Peyer's patch (tissue), 4 donors: ENCODE data around the gene NACC2. TPM values are rescaled to one million over a fixed set of nuclear protein-coding genes. Genes with fewer than 3 reads are reported as not detected.
A peak's percentile ranks its signal among the peaks of the same experiment; 100 is the strongest.

Experiments
- DNase-seq, 3 donors: peaks; one replicate each; pipeline ENCODE4 v3.0.0-alpha.2; 2017 to 2019
- H3K27ac ChIP-seq, 4 donors: fragments of 200-600 bp; sonication (generic); one replicate each; pipeline ENCODE4 v1.5.1; 2016 to 2019
- H3K27me3 ChIP-seq, 2 donors: fragments of 200-600 bp; sonication (generic); one replicate each; pipeline ENCODE4 v1.5.1; 2019
- H3K36me3 ChIP-seq, 3 donors: fragments of 200-600 bp; sonication (generic); one replicate each; pipeline ENCODE4 v1.5.1; 2016 to 2019
- H3K4me1 ChIP-seq, 4 donors: fragments of 200-600 bp; sonication (generic); one replicate each; pipeline ENCODE4 v1.5.1; 2016 to 2019
- H3K4me3 ChIP-seq, 4 donors: fragments of 200-600 bp; sonication (generic); 1 replicate in 3 of 4; 2 replicates in 1 of 4; pipeline ENCODE4 v1.5.1; 2016 to 2019; ENCODE audit warnings: mild to moderate bottlenecking in 1 of 4
- H3K9me3 ChIP-seq, 4 donors: fragments of 200-600 bp; sonication (generic); one replicate each; pipeline ENCODE4 v1.5.1; 2016 to 2019; ENCODE audit warnings: mild to moderate bottlenecking in 1 of 4
- POLR2A ChIP-seq, 2 donors: fragments of 450-650 bp; IDR thresholded peaks; one replicate each; pipeline ENCODE4 v1.5.1; 2017; ENCODE audit warnings: antibody characterized with exemption in 2 of 2, mild to moderate bottlenecking in 2 of 2, moderate library complexity in 2 of 2
- total RNA-seq, 4 donors: library from RNA; depleted of rRNA; stranded (reverse); fragments of >200 nt; gene quantifications; one replicate each; pipeline ENCODE4 v1.1.0, GENCODE V29; 2016
- TF ChIP-seq, protein P1 (sequence below), 6 experiments: fragments of 450-650 bp in 4 of 6; fragments of 200-600 bp in 2 of 6; sonication (generic) in 1 of 6; IDR thresholded peaks; one replicate each; pipeline ENCODE4 v1.5.1; 2017 to 2019; ENCODE audit warnings: antibody characterized with exemption in 6 of 6, mild to moderate bottlenecking in 3 of 6, moderate library complexity in 1 of 6

NACC2 gene
- total RNA-seq, 4 donors from 2014 or later = 8.3 to 24.3 (median 23.1) TPM

DNA sequence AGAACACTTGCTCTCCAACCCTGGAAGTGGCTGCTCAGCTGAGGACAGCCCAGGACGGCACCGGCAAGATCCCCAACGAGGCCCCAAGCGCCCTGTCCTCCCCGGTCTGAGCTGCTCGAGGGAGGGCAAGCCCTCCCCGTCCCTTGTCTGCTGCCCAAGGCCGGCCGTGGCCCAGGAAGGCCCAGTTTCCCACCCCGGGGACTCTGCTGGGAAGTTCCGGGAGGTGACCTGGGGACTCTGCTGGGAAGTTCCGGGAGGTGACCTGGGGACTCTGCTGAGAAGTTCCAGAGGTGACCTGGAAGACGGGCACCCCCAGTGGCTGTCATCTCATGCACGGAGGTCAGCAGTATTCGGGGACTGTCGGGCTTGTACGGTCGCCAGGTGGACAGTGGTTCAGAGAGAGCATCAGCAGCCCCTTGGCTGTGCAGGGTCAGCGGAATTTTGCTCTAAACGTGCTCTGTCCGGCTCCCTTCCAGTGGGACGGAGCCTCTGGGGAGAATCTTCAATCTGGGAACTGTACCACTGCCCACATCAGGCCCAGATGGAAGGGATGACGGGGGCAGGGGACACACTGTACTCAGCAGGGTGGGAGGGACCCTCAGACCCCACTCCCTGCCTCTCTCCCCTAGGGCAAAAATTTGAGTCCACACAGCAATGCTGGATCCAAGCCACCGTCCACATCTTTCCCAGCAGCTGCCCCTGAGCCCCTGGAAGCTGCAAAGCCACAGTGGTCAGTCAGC lies 7.2 kb downstream of the NACC2 start:
- H3K27ac ChIP-seq = peak overlapping the region in 1 of 4 donors; percentile 58
- no peaks in the 10 kb centered on the region for H3K9me3 ChIP-seq
- peaks cover 0 to 71% (median 3%) of the 10 kb centered on the region in 4 donors for H3K4me1 ChIP-seq
- TF ChIP-seq, protein P1, sequence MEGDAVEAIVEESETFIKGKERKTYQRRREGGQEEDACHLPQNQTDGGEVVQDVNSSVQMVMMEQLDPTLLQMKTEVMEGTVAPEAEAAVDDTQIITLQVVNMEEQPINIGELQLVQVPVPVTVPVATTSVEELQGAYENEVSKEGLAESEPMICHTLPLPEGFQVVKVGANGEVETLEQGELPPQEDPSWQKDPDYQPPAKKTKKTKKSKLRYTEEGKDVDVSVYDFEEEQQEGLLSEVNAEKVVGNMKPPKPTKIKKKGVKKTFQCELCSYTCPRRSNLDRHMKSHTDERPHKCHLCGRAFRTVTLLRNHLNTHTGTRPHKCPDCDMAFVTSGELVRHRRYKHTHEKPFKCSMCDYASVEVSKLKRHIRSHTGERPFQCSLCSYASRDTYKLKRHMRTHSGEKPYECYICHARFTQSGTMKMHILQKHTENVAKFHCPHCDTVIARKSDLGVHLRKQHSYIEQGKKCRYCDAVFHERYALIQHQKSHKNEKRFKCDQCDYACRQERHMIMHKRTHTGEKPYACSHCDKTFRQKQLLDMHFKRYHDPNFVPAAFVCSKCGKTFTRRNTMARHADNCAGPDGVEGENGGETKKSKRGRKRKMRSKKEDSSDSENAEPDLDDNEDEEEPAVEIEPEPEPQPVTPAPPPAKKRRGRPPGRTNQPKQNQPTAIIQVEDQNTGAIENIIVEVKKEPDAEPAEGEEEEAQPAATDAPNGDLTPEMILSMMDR (IDR thresholded peaks at IDR 0.05) = no peak
- TF ChIP-seq POLR2A (IDR thresholded peaks at IDR 0.05) = no peak
- H3K36me3 ChIP-seq = peaks cover 0 to 5% (median 0%) of the 10 kb centered on the region in 3 donors
- no peak overlapping the region for H3K4me3 ChIP-seq
- peak in 1 of 3 donors; percentile 27 for DNase-seq
- H3K27me3 ChIP-seq = no peaks in the 10 kb centered on the region

DNA sequence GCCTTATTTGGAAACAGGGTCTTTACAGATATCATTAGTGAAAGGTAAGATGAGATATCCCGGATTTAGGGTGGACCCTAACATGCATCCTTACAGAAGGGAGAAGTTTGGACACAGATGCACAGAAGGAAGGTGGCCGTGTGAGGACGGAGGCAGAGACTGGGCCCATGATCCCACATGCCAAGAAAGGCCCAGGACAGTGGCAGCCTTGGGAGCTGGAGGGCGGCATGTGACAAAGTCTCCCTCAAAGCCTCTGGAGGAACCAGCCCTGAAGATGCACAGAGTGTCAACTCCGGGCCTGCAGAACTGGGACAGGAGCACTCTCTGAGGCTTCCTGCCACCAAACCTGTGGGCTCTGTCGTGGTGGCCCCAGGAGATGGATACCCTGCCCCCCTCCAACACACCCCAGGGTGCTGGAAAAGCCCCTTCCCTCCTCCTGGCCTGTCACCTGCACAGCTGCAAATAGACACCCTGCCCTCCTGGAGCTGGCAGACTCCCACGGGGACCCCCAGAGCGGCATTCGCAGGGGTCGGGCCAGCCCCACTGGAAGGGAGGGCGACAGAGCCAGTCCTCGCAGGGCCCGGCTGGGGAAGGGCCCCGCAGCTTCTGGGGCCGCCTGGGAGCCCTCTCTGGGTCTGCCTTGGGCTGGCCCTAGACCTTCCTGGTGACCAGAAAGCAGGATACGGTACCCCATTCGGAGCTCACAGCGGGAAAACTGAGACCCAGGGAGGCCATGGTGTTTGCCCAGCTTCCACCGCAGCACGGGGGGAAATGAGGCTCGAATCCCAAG lies 7.9 kb downstream of the NACC2 start:
- no peak overlapping the region for H3K4me3 ChIP-seq
- no peak overlapping the region for H3K27ac ChIP-seq
- TF ChIP-seq, protein P1 (IDR thresholded peaks at IDR 0.05) = no peak
- no peak for TF ChIP-seq POLR2A (IDR thresholded peaks at IDR 0.05)
- H3K4me1 ChIP-seq = peaks cover 0 to 67% (median 3%) of the 10 kb centered on the region in 4 donors
- no peaks in the 10 kb centered on the region for H3K9me3 ChIP-seq
- H3K27me3 ChIP-seq = no peaks in the 10 kb centered on the region
- H3K36me3 ChIP-seq = peaks cover 0 to under 1% (median 0%) of the 10 kb centered on the region in 3 donors
- DNase-seq = peak in 1 of 3 donors; percentile 36

DNA sequence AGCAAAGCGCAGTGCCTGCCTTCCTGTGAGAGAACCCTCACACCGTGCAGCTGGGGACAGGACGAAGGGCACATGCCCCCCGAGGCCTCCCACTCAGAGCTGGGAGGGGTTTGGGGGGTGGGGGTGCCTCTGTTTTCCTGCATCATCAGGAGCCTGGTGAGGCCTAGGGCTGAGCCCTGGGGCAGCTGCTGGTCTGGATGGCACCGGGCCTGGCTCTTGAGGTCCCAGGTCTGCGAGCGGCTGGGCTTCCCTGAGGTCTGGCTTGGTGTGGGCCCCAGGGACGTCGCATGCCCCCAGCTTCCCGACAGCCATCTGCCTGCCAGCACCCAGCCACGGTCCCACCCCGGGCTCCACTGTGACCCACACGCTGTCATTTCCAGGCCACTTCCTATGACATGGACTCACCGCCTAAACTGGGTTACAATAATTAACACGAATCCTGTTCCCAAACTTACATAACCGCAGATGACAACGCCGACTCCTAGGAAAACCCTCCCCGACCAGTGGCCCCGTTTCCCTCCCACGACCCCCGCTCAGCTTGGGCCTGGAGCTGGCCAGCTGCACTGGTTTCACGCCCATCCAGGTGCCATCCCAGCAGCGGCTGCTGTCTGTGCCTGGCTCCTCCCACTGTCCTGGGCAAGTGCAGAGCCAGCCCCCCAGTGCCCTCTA lies 8.7 kb downstream of the NACC2 start:
- DNase-seq = peak in 1 of 3 donors; percentile 47
- Histone ChIP-seq H3K4me3 (no peak overlapping the region), H3K9me3 (no peaks in the 10 kb centered on the region), H3K27ac (peak overlapping the region in 1 of 4 donors; percentile 50), H3K36me3 (no peaks in the 10 kb centered on the region), H3K4me1 (peaks cover 0 to 67% (median 3%) of the 10 kb centered on the region in 4 donors), H3K27me3 (no peaks in the 10 kb centered on the region)
- TF ChIP-seq POLR2A (IDR thresholded peaks at IDR 0.05) = no peak
- TF ChIP-seq, protein P1 (IDR thresholded peaks at IDR 0.05) = no peak

DNA sequence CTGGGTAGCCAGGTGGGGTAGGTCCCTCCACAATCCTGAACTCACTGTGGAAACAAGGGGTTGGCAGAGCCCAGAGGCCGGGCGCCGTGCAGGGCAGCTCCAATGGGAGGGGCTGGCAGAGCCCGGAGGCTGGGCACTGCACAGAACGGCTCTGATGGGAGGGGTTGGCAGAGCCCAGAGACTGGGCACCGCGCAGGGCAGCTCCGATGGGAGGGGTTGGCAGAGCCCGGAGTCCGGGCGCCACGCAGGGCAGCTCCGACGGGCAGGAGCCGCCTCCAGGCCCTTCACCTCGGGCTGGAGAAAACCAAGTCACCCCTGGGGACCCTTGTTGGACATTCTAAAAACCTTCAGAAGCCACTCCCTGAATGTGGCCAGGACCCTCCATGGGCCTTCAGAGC lies 9.3 kb downstream of the NACC2 start:
- DNase-seq = peak in 1 of 3 donors; percentile 60
- Histone ChIP-seq H3K27ac (peak overlapping the region in 1 of 4 donors; percentile 50), H3K27me3 (no peaks in the 10 kb centered on the region), H3K9me3 (no peaks in the 10 kb centered on the region), H3K36me3 (no peaks in the 10 kb centered on the region), H3K4me3 (no peak overlapping the region), H3K4me1 (peaks cover 0 to 67% (median 3%) of the 10 kb centered on the region in 4 donors)
- TF ChIP-seq POLR2A (IDR thresholded peaks at IDR 0.05) = no peak
- TF ChIP-seq, protein P1 (IDR thresholded peaks at IDR 0.05) = no peak
